ENCODE results near the gene PBX2. TPM values are rescaled to one million over a fixed set of nuclear protein-coding genes. Genes with fewer than 3 reads are reported as not detected.

The PBX2 gene
- total and polyA plus RNA-seq, 2 donors (not counting 1 experiment from before 2014, with no cell fraction given), result 35.0 to 39.4 TPM

GRCh38 chr6:32215617-32216016 is 25.6 kb upstream of the PBX2 start:
- Histone ChIP-seq H3K27me3 (ENCODE audit: control insufficient read depth, insufficient read depth, low read length) (no peaks in the 10 kb centered on the region), H3K4me2 (ENCODE audit: extremely low read depth, insufficient read depth, low read length) (no peak overlapping the region), H3K4me1 (ENCODE audit: control insufficient read depth, extremely low read depth, insufficient read depth, low read length) (no peaks in the 10 kb centered on the region), H3K27ac (ENCODE audit: insufficient read depth, low read length) (no peak overlapping the region), H3K79me2 (ENCODE audit: control insufficient read depth, insufficient read depth, low read length) (no peaks in the 10 kb centered on the region), H3K9ac (ENCODE audit: insufficient read depth, low read length) (no peak overlapping the region), H3K9me3 (ENCODE audit: control insufficient read depth, insufficient read depth, low read depth, low read length) (no peaks in the 10 kb centered on the region), H2AFZ (ENCODE audit: low read length) (no peak overlapping the region), H4K20me1 (ENCODE audit: control insufficient read depth, extremely low read depth, insufficient read depth, low read length) (no peaks in the 10 kb centered on the region), H3K36me3 (ENCODE audit: control insufficient read depth, insufficient read depth, low read length) (no peaks in the 10 kb centered on the region), H3K4me3 (replicated peaks in 1 of 4; ENCODE audit: control extremely low read depth in 1 of 4, insufficient read depth in 1 of 4, low read depth in 3 of 4, low read length in 4 of 4) (no peak overlapping the region)
- no peak for DNase-seq (ENCODE audit: low read depth in 2 of 2)
- TF ChIP-seq CTCF (conservative IDR thresholded peaks at IDR 0.05 in 1 of 2, IDR thresholded peaks at IDR 0.05 in 1 of 2; ENCODE audit: low read depth in 1 of 2, low read length in 2 of 2), result no peak

GRCh38 chr6:32214126-32214525 is 24.1 kb upstream of the PBX2 start:
- Histone ChIP-seq H3K4me2 (ENCODE audit: extremely low read depth, insufficient read depth, low read length) (no peak overlapping the region), H4K20me1 (ENCODE audit: control insufficient read depth, extremely low read depth, insufficient read depth, low read length) (no peaks in the 10 kb centered on the region), H2AFZ (ENCODE audit: low read length) (no peak overlapping the region), H3K36me3 (ENCODE audit: control insufficient read depth, insufficient read depth, low read length) (no peaks in the 10 kb centered on the region), H3K9ac (ENCODE audit: insufficient read depth, low read length) (no peak overlapping the region), H3K4me1 (ENCODE audit: control insufficient read depth, extremely low read depth, insufficient read depth, low read length) (no peaks in the 10 kb centered on the region), H3K27ac (ENCODE audit: insufficient read depth, low read length) (no peak overlapping the region), H3K27me3 (ENCODE audit: control insufficient read depth, insufficient read depth, low read length) (no peaks in the 10 kb centered on the region), H3K79me2 (ENCODE audit: control insufficient read depth, insufficient read depth, low read length) (no peaks in the 10 kb centered on the region), H3K9me3 (ENCODE audit: control insufficient read depth, insufficient read depth, low read depth, low read length) (no peaks in the 10 kb centered on the region), H3K4me3 (replicated peaks in 1 of 4; ENCODE audit: control extremely low read depth in 1 of 4, insufficient read depth in 1 of 4, low read depth in 3 of 4, low read length in 4 of 4) (no peak overlapping the region)
- DNase-seq (ENCODE audit: low read depth in 2 of 2), result no peak
- TF ChIP-seq CTCF (conservative IDR thresholded peaks at IDR 0.05 in 1 of 2, IDR thresholded peaks at IDR 0.05 in 1 of 2; ENCODE audit: low read depth in 1 of 2, low read length in 2 of 2) (no peak), EZH2 (IDR thresholded peaks at IDR 0.05; ENCODE audit: low read length, missing control alignments) (no peak)

GRCh38 chr6:32213649-32214048 is 23.6 kb upstream of the PBX2 start:
- no peak overlapping the region for H2AFZ ChIP-seq (ENCODE audit: low read length)
- no peaks in the 10 kb centered on the region for H4K20me1 ChIP-seq (ENCODE audit: control insufficient read depth, extremely low read depth, insufficient read depth, low read length)
- DNase-seq (ENCODE audit: low read depth in 2 of 2), result no peak
- H3K4me1 ChIP-seq (ENCODE audit: control insufficient read depth, extremely low read depth, insufficient read depth, low read length), result no peaks in the 10 kb centered on the region
- H3K4me3 ChIP-seq (replicated peaks in 1 of 4; ENCODE audit: control extremely low read depth in 1 of 4, insufficient read depth in 1 of 4, low read depth in 3 of 4, low read length in 4 of 4), result no peak overlapping the region
- H3K4me2 ChIP-seq (ENCODE audit: extremely low read depth, insufficient read depth, low read length), result no peak overlapping the region
- H3K9ac ChIP-seq (ENCODE audit: insufficient read depth, low read length), result no peak overlapping the region
- TF ChIP-seq CTCF (conservative IDR thresholded peaks at IDR 0.05 in 1 of 2, IDR thresholded peaks at IDR 0.05 in 1 of 2; ENCODE audit: low read depth in 1 of 2, low read length in 2 of 2), result no peak
- no peak for TF ChIP-seq EZH2 (IDR thresholded peaks at IDR 0.05; ENCODE audit: low read length, missing control alignments)
- H3K27ac ChIP-seq (ENCODE audit: insufficient read depth, low read length), result no peak overlapping the region
- H3K36me3 ChIP-seq (ENCODE audit: control insufficient read depth, insufficient read depth, low read length), result no peaks in the 10 kb centered on the region
- H3K27me3 ChIP-seq (ENCODE audit: control insufficient read depth, insufficient read depth, low read length), result no peaks in the 10 kb centered on the region
- no peaks in the 10 kb centered on the region for H3K9me3 ChIP-seq (ENCODE audit: control insufficient read depth, insufficient read depth, low read depth, low read length)
- no peaks in the 10 kb centered on the region for H3K79me2 ChIP-seq (ENCODE audit: control insufficient read depth, insufficient read depth, low read length)

Measured in fibroblast of lung (primary cell).